Central memory CD8-positive, alpha-beta T cell (primary cell): ENCODE measurements around the gene PSG11.
"Not testable (repeated sequence)": the region's sequence is repeated elsewhere in the genome, so short reads cannot be mapped to it uniquely, and the experiment has no call there.

Experiments used
- ATAC-seq: fragments of 150-1000 bp; cut with Tn5 transposase; replicated peaks from 2 replicates; pipeline ENCODE4 v1.10.0; 2022; ENCODE audit warnings: mild to moderate bottlenecking, moderate FRiP score, moderate number of reproducible peaks; ENCODE audit not compliant: poor library complexity, severe bottlenecking; ENCODE audit errors: extremely low read depth
- DNase-seq, 2 donors: peaks; one replicate each; pipeline ENCODE4 v3.0.0; 2021; ENCODE audit warnings: low spot score in 2 of 2
- H3K27ac Mint-ChIP-seq: one replicate; pipeline ENCODE4 v1.8.0; 2022; ENCODE audit warnings: low read depth, mild to moderate bottlenecking, moderate library complexity, mixed read lengths
- H3K27me3 Mint-ChIP-seq: one replicate; pipeline ENCODE4 v1.8.0; 2022; ENCODE audit warnings: mixed read lengths
- H3K36me3 Mint-ChIP-seq: one replicate; pipeline ENCODE4 v1.8.0; 2022; ENCODE audit warnings: mild to moderate bottlenecking, moderate library complexity, mixed read lengths; ENCODE audit not compliant: insufficient read depth
- H3K4me1 Mint-ChIP-seq: one replicate; pipeline ENCODE4 v1.8.0; 2022; ENCODE audit warnings: mixed read lengths
- H3K4me3 Mint-ChIP-seq: one replicate; pipeline ENCODE4 v1.8.0; 2022; ENCODE audit warnings: mild to moderate bottlenecking, moderate library complexity, mixed read lengths
- H3K9me3 Mint-ChIP-seq: one replicate; pipeline ENCODE4 v1.8.0; 2022; ENCODE audit warnings: mixed read lengths

Gene PSG11

GRCh38 chr19:43022098-43022497, 4.2 kb downstream of the PSG11 start:
- ATAC-seq, H3K27ac Mint-ChIP-seq, DNase-seq, H3K36me3 Mint-ChIP-seq, H3K9me3 Mint-ChIP-seq, H3K4me1 Mint-ChIP-seq, H3K4me3 Mint-ChIP-seq: not testable (repeated sequence)
- H3K27me3 Mint-ChIP-seq = peaks cover 24% of the 10 kb centered on the region

GRCh38 chr19:43021629-43022028, 4.6 kb downstream of the PSG11 start:
- H3K4me3 Mint-ChIP-seq, DNase-seq, H3K36me3 Mint-ChIP-seq, H3K9me3 Mint-ChIP-seq, ATAC-seq, H3K27ac Mint-ChIP-seq, H3K4me1 Mint-ChIP-seq: not testable (repeated sequence)
- peaks cover 19% of the 10 kb centered on the region for H3K27me3 Mint-ChIP-seq

GRCh38 chr19:43019588-43019987, 6.7 kb downstream of the PSG11 start:
- not testable (repeated sequence) for H3K27ac Mint-ChIP-seq, H3K4me1 Mint-ChIP-seq, H3K36me3 Mint-ChIP-seq, DNase-seq, ATAC-seq, H3K9me3 Mint-ChIP-seq, H3K4me3 Mint-ChIP-seq
- peaks cover 13% of the 10 kb centered on the region for H3K27me3 Mint-ChIP-seq

GRCh38 chr19:43005841-43006240, 20.4 kb downstream of the PSG11 start:
- not testable (repeated sequence) for H3K4me3 Mint-ChIP-seq, H3K4me1 Mint-ChIP-seq, H3K36me3 Mint-ChIP-seq, H3K9me3 Mint-ChIP-seq, H3K27ac Mint-ChIP-seq, ATAC-seq, DNase-seq
- H3K27me3 Mint-ChIP-seq = peaks cover 69% of the 10 kb centered on the region

GRCh38 chr19:43004846-43005245, 21.4 kb downstream of the PSG11 start:
- ATAC-seq, H3K9me3 Mint-ChIP-seq: not testable (repeated sequence)

GRCh38 chr19:43003634-43004033, 22.6 kb downstream of the PSG11 start:
- not testable (repeated sequence) for H3K36me3 Mint-ChIP-seq, H3K4me3 Mint-ChIP-seq, DNase-seq, ATAC-seq, H3K27ac Mint-ChIP-seq, H3K4me1 Mint-ChIP-seq, H3K9me3 Mint-ChIP-seq
- H3K27me3 Mint-ChIP-seq = peaks cover 48% of the 10 kb centered on the region

More at GRCh38 chr19:43004846-43005245, 21.4 kb downstream of the PSG11 start:
- H3K4me1 Mint-ChIP-seq, H3K4me3 Mint-ChIP-seq, H3K36me3 Mint-ChIP-seq, DNase-seq, H3K27ac Mint-ChIP-seq: not testable (repeated sequence)
- peaks cover 60% of the 10 kb centered on the region for H3K27me3 Mint-ChIP-seq

- not testable (repeated sequence) for H3K27ac Mint-ChIP-seq, H3K36me3 Mint-ChIP-seq, DNase-seq, H3K4me3 Mint-ChIP-seq, H3K4me1 Mint-ChIP-seq, ATAC-seq, H3K9me3 Mint-ChIP-seq
- H3K27me3 Mint-ChIP-seq = peaks cover 48% of the 10 kb centered on the region
Observed at GRCh38 chr19:43002948-43003347, 23.3 kb downstream of the PSG11 start.

- peaks cover 15% of the 10 kb centered on the region for H3K27me3 Mint-ChIP-seq
- not testable (repeated sequence) for H3K27ac Mint-ChIP-seq, DNase-seq, H3K36me3 Mint-ChIP-seq, H3K4me3 Mint-ChIP-seq, H3K9me3 Mint-ChIP-seq, ATAC-seq, H3K4me1 Mint-ChIP-seq
Observed at GRCh38 chr19:42996161-42996560, 30.1 kb downstream of the PSG11 start.

GRCh38 chr19:42992029-42992604, 34.2 kb downstream of the PSG11 start:
- not testable (repeated sequence) for DNase-seq, H3K4me1 Mint-ChIP-seq, H3K4me3 Mint-ChIP-seq, H3K27ac Mint-ChIP-seq, H3K9me3 Mint-ChIP-seq, ATAC-seq, H3K36me3 Mint-ChIP-seq
- H3K27me3 Mint-ChIP-seq = peaks cover 42% of the 10 kb centered on the region

- H3K4me3 Mint-ChIP-seq = no peak overlapping the region
- no peak overlapping the region for H3K27ac Mint-ChIP-seq
- peaks cover 5% of the 10 kb centered on the region for H3K9me3 Mint-ChIP-seq
- H3K36me3 Mint-ChIP-seq = peaks cover 1% of the 10 kb centered on the region
- H3K27me3 Mint-ChIP-seq = peaks cover 61% of the 10 kb centered on the region
- DNase-seq (no peak), ATAC-seq (no peak)
- no peaks in the 10 kb centered on the region for H3K4me1 Mint-ChIP-seq
Observed at GRCh38 chr19:42989851-42990250, 36.4 kb downstream of the PSG11 start.

GRCh38 chr19:42989186-42989585, 37.1 kb downstream of the PSG11 start:
- peaks cover 61% of the 10 kb centered on the region for H3K27me3 Mint-ChIP-seq
- DNase-seq = not testable (repeated sequence)

GRCh38 chr19:42988206-42988605, 38.1 kb downstream of the PSG11 start:
- not testable (repeated sequence) for H3K9me3 Mint-ChIP-seq

More at GRCh38 chr19:42989186-42989585, 37.1 kb downstream of the PSG11 start:
- H3K27ac Mint-ChIP-seq, ATAC-seq, H3K4me3 Mint-ChIP-seq, H3K4me1 Mint-ChIP-seq, H3K9me3 Mint-ChIP-seq, H3K36me3 Mint-ChIP-seq: not testable (repeated sequence)

GRCh38 chr19:42985588-42985987, 40.7 kb downstream of the PSG11 start:
- Mint-ChIP-seq H3K4me3 (no peak overlapping the region), H3K9me3 (peaks cover 13% of the 10 kb centered on the region), H3K36me3 (no peaks in the 10 kb centered on the region), H3K27me3 (peaks cover 59% of the 10 kb centered on the region), H3K27ac (no peak overlapping the region), H3K4me1 (no peaks in the 10 kb centered on the region)
- no peak for DNase-seq
- ATAC-seq = no peak

More at GRCh38 chr19:42988206-42988605, 38.1 kb downstream of the PSG11 start:
- ATAC-seq, H3K36me3 Mint-ChIP-seq, H3K27ac Mint-ChIP-seq, DNase-seq, H3K4me1 Mint-ChIP-seq, H3K4me3 Mint-ChIP-seq: not testable (repeated sequence)
- peaks cover 61% of the 10 kb centered on the region for H3K27me3 Mint-ChIP-seq
